HG03039 (cell line): Measurements from ENCODE around the gene PCDH9.

Experiments used
- ATAC-seq: cut with Tn5 transposase; IDR thresholded peaks from one replicate; pipeline ENCODE4 v1.9.1; 2021; ENCODE audit warnings: mild to moderate bottlenecking, moderate library complexity; ENCODE audit not compliant: unreplicated experiment

Gene PCDH9

GRCh38 chr13:66430269-66430668 lies 799.9 kb downstream of the PCDH9 start:
- ATAC-seq, result no peak

- ATAC-seq, result no peak
Measured at GRCh38 chr13:66429156-66429555, 801.0 kb downstream of the PCDH9 start.

GRCh38 chr13:66427458-66427861 lies 802.7 kb downstream of the PCDH9 start:
- no peak for ATAC-seq

- no peak for ATAC-seq
Measured at GRCh38 chr13:66425741-66426140, 804.4 kb downstream of the PCDH9 start.

- ATAC-seq, result no peak
Measured at GRCh38 chr13:66424422-66424821, 805.7 kb downstream of the PCDH9 start.

- ATAC-seq, result no peak
Measured at GRCh38 chr13:66415444-66415843, 814.7 kb downstream of the PCDH9 start.

- ATAC-seq, result no peak
Measured at GRCh38 chr13:66414066-66414800, 815.9 kb downstream of the PCDH9 start.

- ATAC-seq, result no peak
Measured at GRCh38 chr13:66410314-66410713, 819.8 kb downstream of the PCDH9 start.

- no peak for ATAC-seq
Measured at GRCh38 chr13:66409542-66409941, 820.6 kb downstream of the PCDH9 start.

- ATAC-seq, result no peak
Measured at GRCh38 chr13:66407128-66407527, 823.0 kb downstream of the PCDH9 start.

- no peak for ATAC-seq
Measured at GRCh38 chr13:66405908-66406802, 824.0 kb downstream of the PCDH9 start.

GRCh38 chr13:66402546-66402945 lies 827.6 kb downstream of the PCDH9 start:
- no peak for ATAC-seq

- ATAC-seq, result no peak
Measured at GRCh38 chr13:66402066-66402465, 828.1 kb downstream of the PCDH9 start.

- ATAC-seq, result no peak
Measured at GRCh38 chr13:66400292-66400691, 829.8 kb downstream of the PCDH9 start.

GRCh38 chr13:66399873-66400272 lies 830.3 kb downstream of the PCDH9 start:
- ATAC-seq, result no peak

GRCh38 chr13:66397133-66397532 lies 833.0 kb downstream of the PCDH9 start:
- ATAC-seq, result no peak

- no peak for ATAC-seq
Measured at GRCh38 chr13:66391322-66391721, 838.8 kb downstream of the PCDH9 start.

GRCh38 chr13:66378894-66379293 lies 851.2 kb downstream of the PCDH9 start:
- no peak for ATAC-seq

GRCh38 chr13:66377569-66377968 lies 852.6 kb downstream of the PCDH9 start:
- no peak for ATAC-seq

- ATAC-seq, result no peak
Measured at GRCh38 chr13:66375756-66376155, 854.4 kb downstream of the PCDH9 start.

- no peak for ATAC-seq
Measured at GRCh38 chr13:66369666-66370065, 860.5 kb downstream of the PCDH9 start.

- no peak for ATAC-seq
Measured at GRCh38 chr13:66367356-66367755, 862.8 kb downstream of the PCDH9 start.
